H1 (cell line): ENCODE data around the gene LGR4. TPM values are rescaled to one million over a fixed set of nuclear protein-coding genes. Genes with fewer than 3 reads are reported as not detected.

Experiments used
- CTCF ChIA-PET: fragments of 300-600 bp; sonication (Branson Sonifier 250); formaldehyde crosslinking; loops from one replicate; lab custom pipeline; 2021; ENCODE audit not compliant: partially characterized antibody; lab: Charles Lee
- POLR2A ChIA-PET: fragments of 300-600 bp; sonication (Branson Sonifier 250); formaldehyde crosslinking; loops from one replicate; lab custom pipeline; 2021; ENCODE audit warnings: inconsistent platforms; ENCODE audit not compliant: partially characterized antibody; lab: Charles Lee
- DNase-seq, 2 experiments: peaks; one replicate each; pipeline versions ENCODE4 v3.0.0 to v3.0.0-alpha.2; 2010 to 2022; ENCODE audit warnings: low spot score in 2 of 2, low read depth in 1 of 2, mixed read lengths in 1 of 2
- FAIRE-seq: peaks from 2 replicates; lab custom pipeline; 2011; peaks lifted over from hg19 to GRCh38; lab: Jason Lieb, UNC
- H2AFZ ChIP-seq: 2 replicates; pipeline ENCODE4 v1.8.1; 2012; ENCODE audit warnings: low read length, inconsistent platforms
- H2AK5ac ChIP-seq: 2 replicates; pipeline ENCODE4 v1.6.1; 2013; ENCODE audit warnings: low read depth, low read length
- H2BK120ac ChIP-seq: replicated peaks from 2 replicates; pipeline ENCODE3; 2013; ENCODE audit warnings: low read depth, low read length, inconsistent platforms
- H2BK12ac ChIP-seq: 2 replicates; pipeline ENCODE4 v1.6.1; 2013; ENCODE audit warnings: low read depth, low read length
- H2BK15ac ChIP-seq: 2 replicates; pipeline ENCODE4 v1.6.1; 2013; ENCODE audit warnings: low read length
- H2BK20ac ChIP-seq: 2 replicates; pipeline ENCODE4 v1.6.1; 2013; ENCODE audit warnings: low read length
- H2BK5ac ChIP-seq: 2 replicates; pipeline ENCODE4 v1.6.1; 2013; ENCODE audit warnings: low read depth, low read length
- H3K14ac ChIP-seq: 2 replicates; pipeline ENCODE4 v1.6.1; 2013; ENCODE audit warnings: inconsistent platforms; ENCODE audit not compliant: insufficient read length
- H3K18ac ChIP-seq: 2 replicates; pipeline ENCODE4 v1.6.1; 2013; ENCODE audit warnings: low read length; ENCODE audit errors: extremely low read depth
- H3K23ac ChIP-seq: 2 replicates; pipeline ENCODE4 v1.6.1; 2013; ENCODE audit warnings: inconsistent platforms; ENCODE audit not compliant: insufficient read length
- H3K23me2 ChIP-seq: 2 replicates; pipeline ENCODE4 v1.6.1; 2013; ENCODE audit warnings: low read depth, low read length
- H3K27ac ChIP-seq: 2 replicates; pipeline ENCODE4 v1.6.1; 2011; ENCODE audit warnings: low read depth, low read length, inconsistent platforms
- H3K27me3 ChIP-seq, 4 experiments: replicated peaks in 1 of 4; 1 replicate in 1 of 4; 2 replicates in 3 of 4; pipeline versions ENCODE4 v1.6.1 to v1.8.1; 2011 to 2013; ENCODE audit warnings: low read length in 3 of 4, mild to moderate bottlenecking in 3 of 4, inconsistent platforms in 2 of 4, mixed read lengths in 2 of 4, moderate library complexity in 1 of 4; ENCODE audit not compliant: control insufficient read depth in 3 of 4, insufficient read depth in 3 of 4; ENCODE audit errors: extremely low read depth in 1 of 4
- H3K36me3 ChIP-seq, 4 experiments: 2 replicates each; pipeline versions ENCODE4 v1.6.1 to v1.8.1; 2011 to 2013; ENCODE audit warnings: mild to moderate bottlenecking in 4 of 4, low read length in 3 of 4, moderate library complexity in 2 of 4, control low read depth in 1 of 4, inconsistent platforms in 1 of 4; ENCODE audit not compliant: insufficient read depth in 4 of 4, control insufficient read depth in 2 of 4
- H3K4ac ChIP-seq: replicated peaks from 2 replicates; pipeline ENCODE3; 2013; ENCODE audit warnings: low read length, low read depth, mixed read lengths, inconsistent platforms; ENCODE audit not compliant: insufficient read length
- H3K4me1 ChIP-seq, 4 experiments: replicated peaks in 1 of 4; 1 replicate in 1 of 4; 2 replicates in 3 of 4; pipeline versions ENCODE4 v1.6.1 to v1.8.1; 2011 to 2013; ENCODE audit warnings: low read length in 3 of 4, inconsistent platforms in 2 of 4, mixed read lengths in 1 of 4; ENCODE audit not compliant: insufficient read depth in 4 of 4, control insufficient read depth in 3 of 4
- H3K4me2 ChIP-seq, 2 experiments: 2 replicates each; pipeline versions ENCODE4 v1.6.1 to v1.8.1; 2011 to 2013; ENCODE audit warnings: low read depth in 2 of 2, low read length in 2 of 2, control low read depth in 1 of 2, inconsistent platforms in 1 of 2, mild to moderate bottlenecking in 1 of 2; ENCODE audit not compliant: insufficient read depth in 1 of 2
- H3K4me3 ChIP-seq, 4 experiments: fragments of 200-600, 300-600 bp in 1 of 4; sonication (generic), shearing (Covaris generic), sonication (Bioruptor Twin) in 1 of 4; 2 replicates each; pipeline versions ENCODE4 v1.5.1 to v1.8.1; 2011 to 2016; ENCODE audit warnings: low read length in 4 of 4, low read depth in 3 of 4, control low read depth in 2 of 4, inconsistent platforms in 2 of 4, mild to moderate bottlenecking in 2 of 4, mixed read lengths in 1 of 4, moderate library complexity in 1 of 4; ENCODE audit not compliant: insufficient read depth in 2 of 4; ENCODE audit errors: extremely low read depth in 1 of 4
- H3K56ac ChIP-seq: replicated peaks from 2 replicates; pipeline ENCODE3; 2013; ENCODE audit warnings: low read depth, mild to moderate bottlenecking, mixed read lengths, low read length, inconsistent platforms; ENCODE audit not compliant: insufficient read length
- H3K79me1 ChIP-seq: 2 replicates; pipeline ENCODE4 v1.6.1; 2013; ENCODE audit warnings: low read depth, low read length, control low read depth
- H3K79me2 ChIP-seq, 2 experiments: 2 replicates each; pipeline versions ENCODE4 v1.6.1 to v1.8.1; 2012 to 2013; ENCODE audit warnings: low read length in 2 of 2, mild to moderate bottlenecking in 2 of 2, inconsistent platforms in 1 of 2; ENCODE audit not compliant: insufficient read depth in 2 of 2, control insufficient read depth in 1 of 2
- H3K9ac ChIP-seq, 4 experiments: replicated peaks in 1 of 4; 1 replicate in 1 of 4; 2 replicates in 3 of 4; pipeline versions ENCODE4 v1.6.1 to v1.8.1; 2011 to 2013; ENCODE audit warnings: low read depth in 3 of 4, low read length in 3 of 4, control low read depth in 2 of 4, mild to moderate bottlenecking in 2 of 4, moderate library complexity in 2 of 4, inconsistent platforms in 1 of 4; ENCODE audit errors: extremely low read depth in 1 of 4
- H3K9me3 ChIP-seq, 2 experiments: 2 replicates each; pipeline versions ENCODE4 v1.6.1 to v1.8.1; 2012 to 2013; ENCODE audit warnings: mild to moderate bottlenecking in 2 of 2, moderate library complexity in 2 of 2, control low read depth in 1 of 2, inconsistent platforms in 1 of 2, low read depth in 1 of 2, low read length in 1 of 2, mixed read lengths in 1 of 2; ENCODE audit not compliant: insufficient read depth in 2 of 2
- H4K20me1 ChIP-seq, 2 experiments: replicated peaks in 1 of 2; 2 replicates each; pipeline versions ENCODE3 to v1.8.1; 2011 to 2013; ENCODE audit warnings: inconsistent platforms in 2 of 2, low read length in 2 of 2, mild to moderate bottlenecking in 1 of 2; ENCODE audit not compliant: insufficient read depth in 2 of 2, control insufficient read depth in 1 of 2
- H4K5ac ChIP-seq: 2 replicates; pipeline ENCODE4 v1.6.1; 2013; ENCODE audit warnings: low read length, low read depth, mixed read lengths, inconsistent platforms; ENCODE audit not compliant: insufficient read length
- H4K8ac ChIP-seq: 2 replicates; pipeline ENCODE4 v1.8.0; 2013; ENCODE audit warnings: mild to moderate bottlenecking, moderate library complexity, low read length, inconsistent platforms; ENCODE audit not compliant: insufficient read depth; ENCODE audit errors: extremely low read depth
- H4K91ac ChIP-seq: replicated peaks from 2 replicates; pipeline ENCODE3; 2013; ENCODE audit warnings: low read length, mixed read lengths, inconsistent platforms; ENCODE audit not compliant: insufficient read length
- BACH1 ChIP-seq: IDR thresholded peaks from 2 replicates; pipeline ENCODE4 v1.6.1; 2012; ENCODE audit warnings: low read length, improper control_type of control experiment
- CHD1 ChIP-seq: IDR thresholded peaks from 2 replicates; pipeline ENCODE4 v1.6.1; 2012; ENCODE audit warnings: low read depth, low read length, improper control_type of control experiment
- E2F6 ChIP-seq: IDR thresholded peaks from 2 replicates; pipeline ENCODE4 v1.6.1; 2012; ENCODE audit warnings: inconsistent platforms
- HDAC6 ChIP-seq: IDR thresholded peaks from one replicate; pipeline ENCODE4 v1.7.1; 2012; ENCODE audit warnings: low read depth, mild to moderate bottlenecking, inconsistent platforms, low read length, moderate library complexity
- KDM1A ChIP-seq: fragments of 200-600, 300-600 bp; sonication (generic); IDR thresholded peaks from 2 replicates; pipeline ENCODE4 v1.7.1; 2016; ENCODE audit warnings: mild to moderate bottlenecking, low read length, borderline replicate concordance
- NANOG ChIP-seq: IDR thresholded peaks from 2 replicates; pipeline ENCODE4 v1.6.1; 2011; ENCODE audit warnings: low read length, low read depth, mild to moderate bottlenecking, inconsistent platforms; ENCODE audit not compliant: insufficient read depth, poor library complexity, severe bottlenecking
- RAD21 ChIP-seq, 2 experiments: IDR thresholded peaks in 1 of 2; conservative IDR thresholded peaks in 1 of 2; 2 replicates each; pipeline ENCODE4 v1.6.1; 2011; ENCODE audit warnings: low read depth in 2 of 2, low read length in 2 of 2, improper control_type of control experiment in 1 of 2, inconsistent platforms in 1 of 2, mild to moderate bottlenecking in 1 of 2, moderate library complexity in 1 of 2
- RBBP5 ChIP-seq: IDR thresholded peaks from 2 replicates; pipeline ENCODE4 v1.7.1; 2012; ENCODE audit warnings: low read depth, mild to moderate bottlenecking, inconsistent platforms, low read length, moderate library complexity, borderline replicate concordance
- TAF1 ChIP-seq: IDR thresholded peaks from 2 replicates; pipeline ENCODE4 v1.6.1; 2011; ENCODE audit warnings: mild to moderate bottlenecking, low read depth, low read length
- TCF12 ChIP-seq: IDR thresholded peaks from 2 replicates; pipeline ENCODE4 v1.6.1; 2011; ENCODE audit warnings: low read depth, mild to moderate bottlenecking, low read length
- YY1 ChIP-seq: IDR thresholded peaks from 2 replicates; pipeline ENCODE4 v1.6.1; 2011; ENCODE audit warnings: low read depth, mild to moderate bottlenecking, low read length
- ZNF274 ChIP-seq: IDR thresholded peaks from 2 replicates; pipeline ENCODE4 v1.7.0; 2012; ENCODE audit warnings: low read length, borderline replicate concordance; ENCODE audit errors: extremely low read depth
- WGBS, 2 experiments: shearing (Covaris generic) in 1 of 2; methylation state at CpG; one replicate each; pipeline versions ENCODE4 v1.1.6 to v1.1.7; 2013 to 2015; ENCODE audit warnings: low lambda C conversion rate in 2 of 2, mixed read lengths in 2 of 2, inconsistent platforms in 1 of 2, low coverage in 1 of 2, missing lambda C conversion rate in 1 of 2; ENCODE audit not compliant: insufficient replicate concordance in 2 of 2, insufficient coverage in 1 of 2, insufficient read length in 1 of 2; ENCODE audit errors: extremely low coverage in 1 of 2, missing lambda C conversion rate in 1 of 2; 5-methylcytosine and 5-hydroxymethylcytosine counted together
- polyA plus RNA-seq, 7 experiments: library from polyadenylated mRNA; depleted of rRNA in 3 of 7; stranded (reverse) in 5 of 7; unstranded in 2 of 7; fragments of >200 nt in 5 of 7; fragments of 200-250 nt in 2 of 7; gene quantifications; 1 replicate in 5 of 7; 2 replicates in 1 of 7; 4 replicates in 1 of 7; pipeline versions ENCODE4 v1.2.1 to v1.2.3, GENCODE V29; 2011 to 2013; ENCODE audit warnings: missing spikeins in 2 of 7, mixed read lengths in 2 of 7
- total RNA-seq: library from RNA; stranded (reverse); fragmentation: NEBNext Ultra II Directional; extraction: Animal tissue kit (Norgen Biotek cat#: 25700); gene quantifications from 2 replicates; pipeline ENCODE4 v1.2.1, GENCODE V29; 2021
- TF ChIP-seq, protein P1 (sequence below): IDR thresholded peaks from 2 replicates; pipeline ENCODE4 v1.6.1; 2012; ENCODE audit warnings: inconsistent platforms

LGR4 gene
- total and polyA plus RNA-seq, 2 of the 8 experiments (the other 6 are each of a cell fraction or from before 2014, with no cell fraction given): 26.6 to 61.7 TPM

GRCh38 chr11:27458182-27458581 lies 14.4 kb downstream of the LGR4 start:
- DNase-seq (no peak), FAIRE-seq (no peak)
- Histone ChIP-seq H3K9ac (no peak overlapping the region), H3K23ac (no peak overlapping the region), H3K4me1 (peaks cover 0 to 18% (median 9%) of the 10 kb centered on the region in 4 experiments; a peak in 5 of 7 replicates), H2AFZ (no peak overlapping the region), H3K14ac (no peak overlapping the region), H4K8ac (no peak overlapping the region), H3K23me2 (no peaks in the 10 kb centered on the region), H3K4me2 (no peak overlapping the region), H3K36me3 (peaks cover 0 to 7% (median 1%) of the 10 kb centered on the region in 4 experiments; a peak in 2 of 8 replicates), H3K4ac (no peak overlapping the region), H4K91ac (no peak overlapping the region), H3K4me3 (no peak overlapping the region), H4K5ac (no peak overlapping the region), H2BK12ac (no peak overlapping the region), H3K79me1 (peaks cover 7% of the 10 kb centered on the region; the same call in 1 of the 2 replicates), H4K20me1 (peaks cover 2 to 7% of the 10 kb centered on the region in 2 experiments), H3K27ac (no peak overlapping the region), H2BK15ac (no peak overlapping the region), H3K27me3 (no peaks in the 10 kb centered on the region), H3K56ac (no peak overlapping the region), H3K9me3 (0 out of 4 replicates have a peak, but pooled peaks cover 0 to 2% of the 10 kb centered on the region in 2 experiments), H2BK20ac (no peak overlapping the region), H3K79me2 (peaks cover 43 to 100% of the 10 kb centered on the region in 2 experiments), H2BK120ac (no peak overlapping the region), H2BK5ac (no peak overlapping the region), H3K18ac (no peak overlapping the region), H2AK5ac (no peak overlapping the region)
- 95% methylated on average over 2 of the region's 2 CpGs; no CpG with 5 or more reads in 1 of the 2 experiments for WGBS, 2 experiments
- POLR2A ChIA-PET: interaction anchor here (1.2 kb wide), 1 partner anchor 9 kb away, joined by 4 read pairs; no protein-coding TSS in a partner anchor
- no peak for TF ChIP-seq TCF12
- TF ChIP-seq, protein P1, sequence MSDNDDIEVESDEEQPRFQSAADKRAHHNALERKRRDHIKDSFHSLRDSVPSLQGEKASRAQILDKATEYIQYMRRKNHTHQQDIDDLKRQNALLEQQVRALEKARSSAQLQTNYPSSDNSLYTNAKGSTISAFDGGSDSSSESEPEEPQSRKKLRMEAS: no peak
- no peak for TF ChIP-seq YY1
- TF ChIP-seq KDM1A: no peak
- no peak for TF ChIP-seq NANOG
- TF ChIP-seq ZNF274: no peak
- TF ChIP-seq HDAC6: no peak
- no peak for TF ChIP-seq RAD21 (IDR thresholded peaks at IDR 0.05 in 1 of 2, conservative IDR thresholded peaks at IDR 0.05 in 1 of 2; ENCODE audit: low read depth in 2 of 2, low read length in 2 of 2)
- TF ChIP-seq CHD1: no peak
- TF ChIP-seq E2F6: no peak
- no peak for TF ChIP-seq TAF1
- TF ChIP-seq RBBP5: no peak
- no peak for TF ChIP-seq BACH1
- CTCF ChIA-PET: interaction anchor here (0.5 kb wide), 1 partner anchor 27 kb away, joined by 3 read pairs; no protein-coding TSS in a partner anchor
